ENCODE results near the gene KIF1B. TPM values are rescaled to one million over a fixed set of nuclear protein-coding genes. Genes with fewer than 3 reads are reported as not detected.

KIF1B gene
- polyA plus RNA-seq, 1 of the 3 experiments (the other 2 are of a cell fraction): 6.8 TPM

- POLR2A ChIA-PET: no interaction called here
Measured at GRCh38 chr1:10295481-10296085, 85.2 kb downstream of the KIF1B start.

GRCh38 chr1:10299151-10299550, 88.8 kb downstream of the KIF1B start:
- H3K9me3 ChIP-seq: no peaks in the 10 kb centered on the region
- no peaks in the 10 kb centered on the region; a peak in 1 of 4 replicates for H3K4me1 ChIP-seq (ENCODE audit: control insufficient read depth in 1 of 2, insufficient read depth in 2 of 2, low read depth in 1 of 2, low read length in 1 of 2)
- no peaks in the 10 kb centered on the region for H4K20me1 ChIP-seq (ENCODE audit: insufficient read depth)
- no peak overlapping the region for H3K4me2 ChIP-seq
- TF ChIP-seq YY1 (IDR thresholded peaks at IDR 0.05; ENCODE audit: low read depth) (no peak), RCOR1 (IDR thresholded peaks at IDR 0.05; ENCODE audit: low read length) (no peak), CHD2 (IDR thresholded peaks at IDR 0.05; ENCODE audit: low read length, partially characterized antibody) (no peak), NFIC (IDR thresholded peaks at IDR 0.05; ENCODE audit: borderline replicate concordance) (no peak), GABPA (IDR thresholded peaks at IDR 0.05; ENCODE audit: low read depth) (no peak), RFX5 (IDR thresholded peaks at IDR 0.05; ENCODE audit: low read length) (no peak), FOSL2 (IDR thresholded peaks at IDR 0.05; ENCODE audit: borderline replicate concordance, low read depth) (no peak), PBX3 (IDR thresholded peaks at IDR 0.05) (no peak), SMC3 (IDR thresholded peaks at IDR 0.05; ENCODE audit: low read depth, low read length) (no peak), MXI1 (IDR thresholded peaks at IDR 0.05; ENCODE audit: low read depth, low read length) (no peak), SIN3A (IDR thresholded peaks at IDR 0.05; ENCODE audit: borderline replicate concordance, low read depth, low read length) (no peak), MAX (IDR thresholded peaks at IDR 0.05; ENCODE audit: low read depth) (no peak)
- H3F3A ChIP-seq (replicated peaks; ENCODE audit: insufficient read depth): no peaks in the 10 kb centered on the region
- no peak overlapping the region for H2AFZ ChIP-seq (ENCODE audit: low read depth)
- H3K36me3 ChIP-seq (replicated peaks in 1 of 2; ENCODE audit: control insufficient read depth in 1 of 2, insufficient read depth in 2 of 2, low read length in 1 of 2): peaks cover 65 to 69% of the 10 kb centered on the region in 2 experiments
- WGBS (ENCODE audit: low lambda C conversion rate): 84% methylated on average over 1 of the region's 1 CpG
- H3K27me3 ChIP-seq (ENCODE audit: insufficient read depth): no peaks in the 10 kb centered on the region
- POLR2A ChIA-PET: no interaction called here
- no peak overlapping the region for H3K27ac ChIP-seq (ENCODE audit: low read depth in 2 of 2, low read length in 1 of 2)
- H3K9ac ChIP-seq: no peak overlapping the region
- CTCF ChIA-PET: interaction anchor here (1.0 kb wide), 1 partner anchor 89 kb away, joined by 3 read pairs; the partner anchor contains the start of gene KIF1B
- no peak overlapping the region for H3K4me3 ChIP-seq (ENCODE audit: low read depth in 2 of 2, low read length in 1 of 2)
- H3K9me2 ChIP-seq: no peaks in the 10 kb centered on the region
- no peaks in the 10 kb centered on the region; the same call in 1 of the 2 replicates for H3K79me2 ChIP-seq (ENCODE audit: insufficient read depth)
- DNase-seq: no peak

More at GRCh38 chr1:10295481-10296085, 85.2 kb downstream of the KIF1B start:
- TF ChIP-seq USF1 (IDR thresholded peaks at IDR 0.05; ENCODE audit: borderline replicate concordance, low read depth) (no peak), TCF12 (IDR thresholded peaks at IDR 0.05) (no peak), EP300 (IDR thresholded peaks at IDR 0.05; ENCODE audit: borderline replicate concordance in 1 of 2, low read depth in 1 of 2, low read length in 1 of 2) (no peak), CHD2 (IDR thresholded peaks at IDR 0.05; ENCODE audit: low read length, partially characterized antibody) (no peak), FOSL2 (IDR thresholded peaks at IDR 0.05; ENCODE audit: borderline replicate concordance, low read depth) (no peak), JUND (IDR thresholded peaks at IDR 0.05) (no peak), FOXM1 (IDR thresholded peaks at IDR 0.05; ENCODE audit: low read depth) (no peak), IRF3 (IDR thresholded peaks at IDR 0.05; ENCODE audit: low read depth, low read length) (no peak), GABPA (IDR thresholded peaks at IDR 0.05; ENCODE audit: low read depth) (no peak), ELF1 (IDR thresholded peaks at IDR 0.05) (no peak), USF2 (IDR thresholded peaks at IDR 0.05; ENCODE audit: borderline replicate concordance, low read depth, low read length) (no peak)
- no peaks in the 10 kb centered on the region for H3K9me3 ChIP-seq
- CTCF ChIA-PET: no interaction called here
- no peak overlapping the region for H3K27ac ChIP-seq (ENCODE audit: low read depth in 2 of 2, low read length in 1 of 2)
- H4K20me1 ChIP-seq (ENCODE audit: insufficient read depth): no peaks in the 10 kb centered on the region
- H3K27me3 ChIP-seq (ENCODE audit: insufficient read depth): no peaks in the 10 kb centered on the region
- 94% methylated on average over 6 of the region's 6 CpGs for WGBS (ENCODE audit: low lambda C conversion rate)
- no peaks in the 10 kb centered on the region for H3K9me2 ChIP-seq
- peaks cover 70 to 77% of the 10 kb centered on the region in 2 experiments for H3K36me3 ChIP-seq (replicated peaks in 1 of 2; ENCODE audit: control insufficient read depth in 1 of 2, insufficient read depth in 2 of 2, low read length in 1 of 2)
- H3K4me1 ChIP-seq (ENCODE audit: control insufficient read depth in 1 of 2, insufficient read depth in 2 of 2, low read depth in 1 of 2, low read length in 1 of 2): no peaks in the 10 kb centered on the region
- H3K4me2 ChIP-seq: no peak overlapping the region
- H3K9ac ChIP-seq: no peak overlapping the region
- peaks cover 3% of the 10 kb centered on the region for H3F3A ChIP-seq (replicated peaks; ENCODE audit: insufficient read depth)
- no peaks in the 10 kb centered on the region; the same call in 1 of the 2 replicates for H3K79me2 ChIP-seq (ENCODE audit: insufficient read depth)
- no peak overlapping the region for H3K4me3 ChIP-seq (ENCODE audit: low read depth in 2 of 2, low read length in 1 of 2)
- no peak overlapping the region for H2AFZ ChIP-seq (ENCODE audit: low read depth)
- DNase-seq: no peak

Measured in SK-N-SH (cell line).